IMR-90 (cell line): ENCODE results near the gene FAM8A1. TPM values are rescaled to one million over a fixed set of nuclear protein-coding genes. Genes with fewer than 3 reads are reported as not detected.

Source experiments
- ATAC-seq: fragments of 200-7000 bp; cut with Tn5 transposase; 2 replicates; pipeline ENCODE4 v1.9.1; 2020; ENCODE audit warnings: low read depth, mild to moderate bottlenecking, moderate library complexity
- BruUV-seq: library from RNA; stranded (reverse); fragments of 400-500 nt; replicated peaks from 2 replicates; lab custom pipeline; 2021; lab: Mats Ljungman, UMichigan
- CTCF ChIA-PET: fragments of 300-600 bp; formaldehyde crosslinking; extraction: SDS; loops from one replicate; lab custom pipeline; 2021; ENCODE audit warnings: antibody characterized with exemption; lab: Yijun Ruan, JAX
- POLR2A ChIA-PET: fragments of 300-600 bp; sonication (Branson Sonifier 250); formaldehyde crosslinking; loops from one replicate; lab custom pipeline; 2022; ENCODE audit warnings: antibody characterized with exemption; ENCODE audit not compliant: unreplicated experiment; lab: Charles Lee
- DNase-seq: peaks from one replicate; pipeline ENCODE4 v3.0.0; 2013
- H2AFZ ChIP-seq: replicated peaks from 2 replicates; pipeline ENCODE3; 2013; ENCODE audit warnings: low read length, mild to moderate bottlenecking; ENCODE audit not compliant: poor library complexity
- H2AK5ac ChIP-seq: 2 replicates; pipeline ENCODE4 v1.6.1; 2013; ENCODE audit warnings: low read depth, low read length, inconsistent platforms
- H2AK9ac ChIP-seq: replicated peaks from 2 replicates; pipeline ENCODE3; 2013; ENCODE audit warnings: mild to moderate bottlenecking, low read depth, low read length, moderate library complexity; ENCODE audit not compliant: poor library complexity
- H2BK120ac ChIP-seq: 2 replicates; pipeline ENCODE4 v1.6.1; 2013; ENCODE audit warnings: low read depth, low read length, inconsistent platforms
- H2BK15ac ChIP-seq: 3 replicates; pipeline ENCODE4 v1.6.1; 2013; ENCODE audit warnings: low read depth, low read length, inconsistent platforms
- H2BK20ac ChIP-seq: 2 replicates; pipeline ENCODE4 v1.6.1; 2013; ENCODE audit warnings: low read depth, mild to moderate bottlenecking, inconsistent platforms, low read length, moderate library complexity
- H2BK5ac ChIP-seq: 2 replicates; pipeline ENCODE4 v1.6.1; 2013; ENCODE audit warnings: mild to moderate bottlenecking, low read depth, low read length, inconsistent platforms; ENCODE audit not compliant: poor library complexity, severe bottlenecking
- H3K14ac ChIP-seq: replicated peaks from 2 replicates; pipeline ENCODE4 v1.6.1; 2013; ENCODE audit warnings: low read depth, low read length, inconsistent platforms
- H3K18ac ChIP-seq: 2 replicates; pipeline ENCODE4 v1.6.1; 2013; ENCODE audit warnings: low read depth, low read length, control low read depth
- H3K23ac ChIP-seq: 2 replicates; pipeline ENCODE4 v1.6.1; 2013; ENCODE audit warnings: low read depth, low read length, inconsistent platforms
- H3K27ac ChIP-seq: 2 replicates; pipeline ENCODE4 v1.5.1; 2013; ENCODE audit warnings: mild to moderate bottlenecking, control low read depth, low read length; ENCODE audit not compliant: insufficient read depth
- H3K27me3 ChIP-seq: 2 replicates; pipeline ENCODE4 v1.6.1; 2013; ENCODE audit warnings: low read length; ENCODE audit not compliant: control insufficient read depth, insufficient read depth
- H3K36me3 ChIP-seq: 2 replicates; pipeline ENCODE4 v1.6.1; 2013; ENCODE audit warnings: low read length, mixed read lengths; ENCODE audit not compliant: control insufficient read depth, insufficient read depth
- H3K4ac ChIP-seq: 2 replicates; pipeline ENCODE4 v1.6.1; 2013; ENCODE audit warnings: low read depth, low read length, inconsistent platforms
- H3K4me1 ChIP-seq: 2 replicates; pipeline ENCODE4 v1.6.1; 2013; ENCODE audit warnings: low read length, mixed read lengths; ENCODE audit not compliant: control insufficient read depth, insufficient read depth
- H3K4me2 ChIP-seq: 2 replicates; pipeline ENCODE4 v1.6.1; 2013; ENCODE audit warnings: low read depth, mild to moderate bottlenecking, control low read depth, low read length, moderate library complexity
- H3K4me3 ChIP-seq: 2 replicates; pipeline ENCODE4 v1.5.1; 2013; ENCODE audit warnings: low read depth, mild to moderate bottlenecking, control low read depth, low read length, moderate library complexity; ENCODE audit not compliant: insufficient read depth
- H3K56ac ChIP-seq: 2 replicates; pipeline ENCODE4 v1.6.1; 2013; ENCODE audit warnings: low read length, inconsistent platforms; ENCODE audit not compliant: insufficient read depth; ENCODE audit errors: extremely low read depth
- H3K79me1 ChIP-seq, 2 experiments: 2 replicates each; pipeline ENCODE4 v1.6.1; 2013; ENCODE audit warnings: low read length in 2 of 2, inconsistent platforms in 1 of 2, low read depth in 1 of 2
- H3K9ac ChIP-seq: 2 replicates; pipeline ENCODE4 v1.6.1; 2013; ENCODE audit warnings: low read depth, low read length, control low read depth
- H3K9me1 ChIP-seq: 2 replicates; pipeline ENCODE4 v1.6.1; 2013; ENCODE audit warnings: low read length, inconsistent platforms; ENCODE audit not compliant: insufficient read depth
- H3K9me3 ChIP-seq: 2 replicates; pipeline ENCODE4 v1.6.1; 2013; ENCODE audit warnings: low read length; ENCODE audit not compliant: control insufficient read depth, insufficient read depth
- H4K20me1 ChIP-seq: 2 replicates; pipeline ENCODE4 v1.6.1; 2013; ENCODE audit warnings: low read length, inconsistent platforms; ENCODE audit not compliant: insufficient read depth
- H4K5ac ChIP-seq: 2 replicates; pipeline ENCODE4 v1.6.1; 2013; ENCODE audit warnings: mild to moderate bottlenecking, low read depth, low read length, control low read depth
- H4K8ac ChIP-seq, 2 experiments: 2 replicates each; pipeline ENCODE4 v1.6.1; 2013; ENCODE audit warnings: low read depth in 2 of 2, low read length in 2 of 2, control low read depth in 1 of 2, inconsistent platforms in 1 of 2
- H4K91ac ChIP-seq: 2 replicates; pipeline ENCODE4 v1.6.1; 2013; ENCODE audit warnings: low read depth, low read length, inconsistent platforms; ENCODE audit not compliant: insufficient read depth
- NFE2L2 ChIP-seq: fragments of 150-350 bp; IDR thresholded peaks from 2 replicates; pipeline ENCODE4 v1.6.1; 2016; ENCODE audit warnings: low read depth, mild to moderate bottlenecking, low read length
- RAD21 ChIP-seq: IDR thresholded peaks from 2 replicates; pipeline ENCODE4 v1.6.1; 2012; ENCODE audit warnings: low read length, improper control_type of control experiment
- RFX5 ChIP-seq: IDR thresholded peaks from 2 replicates; pipeline ENCODE4 v1.8.0; 2012; ENCODE audit warnings: low read depth, mild to moderate bottlenecking, low read length, moderate library complexity
- WGBS, 2 experiments: methylation state at CpG; one replicate each; pipeline versions ENCODE4 v1.1.5 to v1.1.7; 2013; ENCODE audit warnings: missing lambda C conversion rate in 2 of 2; ENCODE audit not compliant: insufficient read length in 1 of 2; ENCODE audit errors: extremely low coverage in 2 of 2; 5-methylcytosine and 5-hydroxymethylcytosine counted together
- dilution Hi-C: fragments of 300-500 bp; cut with HindIII; formaldehyde crosslinking; loops from one replicate; pipeline ENCODE4 v1.14.3; 2018; ENCODE audit warnings: low sequenced_read_pairs; ENCODE audit not compliant: unreplicated experiment
- in situ Hi-C: fragments of 300-500 bp; cut with MboI; formaldehyde crosslinking; loops from 3 replicates; pipeline ENCODE4 v1.14.3; 2019; ENCODE audit warnings: low sequenced_read_pairs, inconsistent platforms, mixed read lengths
- intact Hi-C: fragments of 100-400 bp; cut with micrococcal nuclease; formaldehyde crosslinking; loops from 2 replicates; pipeline ENCODE4 v1.10.0; 2022
- polyA plus RNA-seq, 3 experiments: library from polyadenylated mRNA; depleted of rRNA; stranded (reverse); fragments of >200 nt; gene quantifications; 2 replicates each; pipeline ENCODE4 v1.2.3, GENCODE V29; 2012; ENCODE audit warnings: low replicate concordance in 1 of 3
- total RNA-seq: library from RNA; depleted of rRNA; stranded (reverse); fragments of >200 nt; gene quantifications from 2 replicates; pipeline ENCODE4 v1.2.3, GENCODE V29; 2012

FAM8A1 gene
- total and polyA plus RNA-seq, 2 of the 4 experiments (the other 2 are of a cell fraction): 8.1 to 8.2 TPM

GRCh38 chr6:17610835-17611234, 10.7 kb downstream of the FAM8A1 start:
- Histone ChIP-seq H3K14ac (no peak overlapping the region), H4K8ac (no peak overlapping the region), H3K4me1 (peaks cover 2% of the 10 kb centered on the region; the same call in 1 of the 2 replicates), H3K9me1 (0 out of 2 replicates have a peak, but pooled peaks cover 4% of the 10 kb centered on the region), H3K4me2 (no peak overlapping the region), H4K5ac (no peak overlapping the region), H2BK120ac (no peak overlapping the region), H2AFZ (no peak overlapping the region), H3K9me3 (no peaks in the 10 kb centered on the region), H3K23ac (no peak overlapping the region), H3K18ac (no peak overlapping the region), H2BK20ac (no peak overlapping the region), H3K36me3 (peaks cover 9% of the 10 kb centered on the region), H2BK15ac (no peak overlapping the region), H3K27me3 (no peaks in the 10 kb centered on the region), H3K27ac (no peak overlapping the region), H3K9ac (no peak overlapping the region), H2BK5ac (no peak overlapping the region), H4K20me1 (no peaks in the 10 kb centered on the region; the same call in 1 of the 2 replicates), H4K91ac (no peak overlapping the region), H2AK9ac (no peak overlapping the region), H3K4ac (no peak overlapping the region), H2AK5ac (no peak overlapping the region), H3K4me3 (no peak overlapping the region), H3K56ac (no peak overlapping the region), H3K79me1 (peaks cover 0 to 4% of the 10 kb centered on the region in 2 experiments; a peak in 2 of 4 replicates)
- TF ChIP-seq RAD21: no peak
- no peak for TF ChIP-seq NFE2L2
- no peak for TF ChIP-seq RFX5
- dilution Hi-C loops: no loop called here
- WGBS, 2 experiments: no CpG with 5 or more reads among the region's 3 CpGs
- ATAC-seq (no peak), DNase-seq (no peak)
- intact Hi-C loops: no loop called here
- ChIA-PET CTCF (interaction anchor here (1.0 kb wide), 1 partner anchor 9 kb away, joined by 3 read pairs; no protein-coding TSS in a partner anchor), POLR2A (no interaction called here)
- BruUV-seq: TSS peak; percentile 59
- in situ Hi-C loops: no loop called here
